ENCODE data around the gene FAM72C.
A peak's percentile ranks its signal among the peaks of the same experiment; 100 is the strongest.
"Not testable (repeated sequence)": the region's sequence is repeated elsewhere in the genome, so short reads cannot be mapped to it uniquely, and the experiment has no call there.

FAM72C gene

GRCh38 chr1:143987868-143988267, 16.1 kb upstream of the FAM72C start:
- not testable (repeated sequence) for FAIRE-seq; DNase-seq (ENCODE audit: low spot score)

- FAIRE-seq; DNase-seq (ENCODE audit: low spot score): not testable (repeated sequence)
These were observed 13.1 kb upstream of the FAM72C start for GRCh38 chr1:143984721-143985473.

- DNase-seq (ENCODE audit: low spot score) = peak; percentile 3
- not testable (repeated sequence) for FAIRE-seq
These were observed 2.6 kb upstream of the FAM72C start for GRCh38 chr1:143974416-143974815.

- FAIRE-seq; DNase-seq (ENCODE audit: low spot score): not testable (repeated sequence)
These were observed 2.2 kb upstream of the FAM72C start for GRCh38 chr1:143973876-143974414.

- FAIRE-seq; DNase-seq (ENCODE audit: low spot score): not testable (repeated sequence)
These were observed 1.1 kb upstream of the FAM72C start for GRCh38 chr1:143972753-143973326.

- not testable (repeated sequence) for FAIRE-seq; DNase-seq (ENCODE audit: low spot score)
These were observed 5.9 kb downstream of the FAM72C start for GRCh38 chr1:143965860-143966259.

- not testable (repeated sequence) for DNase-seq (ENCODE audit: low spot score); FAIRE-seq
These were observed 7.5 kb downstream of the FAM72C start for GRCh38 chr1:143964294-143964693.

GRCh38 chr1:143955930-143956329, 15.9 kb downstream of the FAM72C start:
- peak; percentile 50 for FAIRE-seq
- DNase-seq (ENCODE audit: low spot score) = not testable (repeated sequence)

GRCh38 chr1:143952913-143953312, 18.9 kb downstream of the FAM72C start:
- FAIRE-seq; DNase-seq (ENCODE audit: low spot score): not testable (repeated sequence)

GRCh38 chr1:143951485-143952391, 20.0 kb downstream of the FAM72C start:
- FAIRE-seq = peak; percentile 96
- DNase-seq (ENCODE audit: low spot score) = not testable (repeated sequence)

- FAIRE-seq = peak; percentile 81
- DNase-seq (ENCODE audit: low spot score) = not testable (repeated sequence)
These were observed 24.0 kb downstream of the FAM72C start for GRCh38 chr1:143947749-143948148.

GRCh38 chr1:143945253-143945652, 26.5 kb downstream of the FAM72C start:
- FAIRE-seq = peak; percentile 98
- DNase-seq (ENCODE audit: low spot score) = not testable (repeated sequence)

GRCh38 chr1:143944576-143945240, 27.1 kb downstream of the FAM72C start:
- FAIRE-seq; DNase-seq (ENCODE audit: low spot score): not testable (repeated sequence)

- DNase-seq (ENCODE audit: low spot score); FAIRE-seq: not testable (repeated sequence)
These were observed 28.3 kb downstream of the FAM72C start for GRCh38 chr1:143943319-143943978.

- not testable (repeated sequence) for FAIRE-seq; DNase-seq (ENCODE audit: low spot score)
These were observed 29.4 kb downstream of the FAM72C start for GRCh38 chr1:143942238-143942860.

GRCh38 chr1:143939666-143940065, 32.1 kb downstream of the FAM72C start:
- not testable (repeated sequence) for FAIRE-seq; DNase-seq (ENCODE audit: low spot score)

GRCh38 chr1:143938922-143939321, 32.9 kb downstream of the FAM72C start:
- not testable (repeated sequence) for FAIRE-seq; DNase-seq (ENCODE audit: low spot score)

- DNase-seq (ENCODE audit: low spot score) = peak; percentile 23
- peak; percentile 89 for FAIRE-seq
These were observed 35.2 kb downstream of the FAM72C start for GRCh38 chr1:143936457-143937115.

- not testable (repeated sequence) for DNase-seq (ENCODE audit: low spot score); FAIRE-seq
These were observed 52.7 kb downstream of the FAM72C start for GRCh38 chr1:143919127-143919526.

Measured in RCC 7860 (cell line).